SK-N-SH (cell line): ENCODE results near the gene GSTA4.

Experiments used
- CTCF ChIP-seq: fragments of 200-600 bp; sonication (generic); IDR thresholded peaks from 2 replicates; pipeline ENCODE4 v1.6.1; 2017; ENCODE audit warnings: antibody characterized with exemption, mild to moderate bottlenecking, moderate library complexity
- GATA2 ChIP-seq: sonication (generic); formaldehyde crosslinking; IDR thresholded peaks from 2 replicates; pipeline ENCODE4 v1.5.0; 2020; ENCODE audit warnings: mild to moderate bottlenecking, missing genetic modification reagents
- JUND ChIP-seq: IDR thresholded peaks from 2 replicates; pipeline ENCODE4 v1.4.0; 2012
- MAX ChIP-seq: IDR thresholded peaks from 2 replicates; pipeline ENCODE4 v1.4.0; 2012; ENCODE audit warnings: low read depth
- MEF2A ChIP-seq: IDR thresholded peaks from 2 replicates; pipeline ENCODE4 v1.4.0; 2012; ENCODE audit warnings: low read depth, borderline replicate concordance
- POLR2AphosphoS5 ChIP-seq: IDR thresholded peaks from 2 replicates; pipeline ENCODE4 v1.6.1; 2012; ENCODE audit warnings: low read depth, low read length
- RXRA ChIP-seq: IDR thresholded peaks from 2 replicates; pipeline ENCODE4 v1.4.0; 2012; ENCODE audit warnings: low read depth, mild to moderate bottlenecking, borderline replicate concordance
- TAF1 ChIP-seq: IDR thresholded peaks from 2 replicates; pipeline ENCODE4 v1.6.1; 2012; ENCODE audit warnings: low read depth, mild to moderate bottlenecking, low read length, moderate library complexity, borderline replicate concordance
- YY1 ChIP-seq: IDR thresholded peaks from 2 replicates; pipeline ENCODE4 v1.4.0; 2012; ENCODE audit warnings: low read depth, mild to moderate bottlenecking

GRCh38 chr6:52962701-52963100 lies 32.4 kb downstream of the GSTA4 start:
- TF ChIP-seq MEF2A (no peak), JUND (no peak), MAX (no peak), CTCF (no peak), YY1 (no peak), POLR2AphosphoS5 (no peak), TAF1 (no peak), GATA2 (CRISPR knock-in tag) (no peak), RXRA (no peak)
